WTC11 (cell line): ENCODE measurements around the gene CHRNB1. TPM values are rescaled to one million over a fixed set of nuclear protein-coding genes. Genes with fewer than 3 reads are reported as not detected.
A peak's percentile ranks its signal among the peaks of the same experiment; 100 is the strongest.

Experiments used
- ATAC-seq: fragments of 200-7000 bp; cut with Tn5 transposase; 2 replicates; pipeline ENCODE4 v1.10.0; 2021; ENCODE audit warnings: mild to moderate bottlenecking, moderate library complexity
- CTCF ChIA-PET: fragments of 300-600 bp; sonication (Branson Sonifier 250); formaldehyde crosslinking; loops from one replicate; lab custom pipeline; 2021; ENCODE audit warnings: antibody characterized with exemption; lab: Charles Lee
- POLR2A ChIA-PET: fragments of 350-600 bp; sonication (Branson Sonifier 250); formaldehyde crosslinking; loops from one replicate; lab custom pipeline; 2021; ENCODE audit warnings: antibody characterized with exemption; lab: Charles Lee
- DNase-seq: peaks from one replicate; pipeline ENCODE4 v3.0.0; 2021; ENCODE audit warnings: low spot score
- H3K27ac Mint-ChIP-seq: 2 replicates; pipeline ENCODE4 v1.8.0; 2021; ENCODE audit warnings: mixed read lengths
- H3K27me3 Mint-ChIP-seq: 2 replicates; pipeline ENCODE4 v1.8.0; 2021; ENCODE audit warnings: low read depth, mild to moderate bottlenecking, moderate library complexity, mixed read lengths
- H3K36me3 Mint-ChIP-seq: 2 replicates; pipeline ENCODE4 v1.8.0; 2021; ENCODE audit warnings: mixed read lengths
- H3K4me1 Mint-ChIP-seq: 2 replicates; pipeline ENCODE4 v1.8.0; 2022; ENCODE audit warnings: mixed read lengths
- H3K4me3 Mint-ChIP-seq: 2 replicates; pipeline ENCODE4 v1.8.0; 2021; ENCODE audit warnings: mild to moderate bottlenecking, moderate library complexity, mixed read lengths
- H3K9me3 Mint-ChIP-seq: 2 replicates; pipeline ENCODE4 v1.8.0; 2021; ENCODE audit warnings: mixed read lengths
- CREM ChIP-seq: sonication (generic); formaldehyde crosslinking; IDR thresholded peaks from 2 replicates; pipeline ENCODE4 v1.8.1; 2022; ENCODE audit warnings: mild to moderate bottlenecking, missing genetic modification reagents, moderate library complexity
- EMX1 ChIP-seq: fragments of 250-450 bp; sonication (Bioruptor Pico); IDR thresholded peaks from 2 replicates; pipeline ENCODE4 v1.8.0; 2021; ENCODE audit warnings: mild to moderate bottlenecking
- ESRRA ChIP-seq: sonication (generic); formaldehyde crosslinking; IDR thresholded peaks from 2 replicates; pipeline ENCODE4 v1.8.1; 2022; ENCODE audit warnings: mild to moderate bottlenecking, missing genetic modification reagents, borderline replicate concordance
- FOXK1 ChIP-seq: sonication (generic); formaldehyde crosslinking; IDR thresholded peaks from 2 replicates; pipeline ENCODE4 v1.8.0; 2022; ENCODE audit warnings: mild to moderate bottlenecking, moderate library complexity, missing genetic modification reagents
- FOXP1 ChIP-seq: sonication (generic); formaldehyde crosslinking; IDR thresholded peaks from 2 replicates; pipeline ENCODE4 v1.8.0; 2022; ENCODE audit warnings: missing genetic modification reagents, mild to moderate bottlenecking, moderate library complexity, borderline replicate concordance
- GABPB1 ChIP-seq: sonication (generic); formaldehyde crosslinking; IDR thresholded peaks from 2 replicates; pipeline ENCODE4 v1.8.1; 2023; ENCODE audit warnings: mild to moderate bottlenecking, missing genetic modification reagents
- IRF1 ChIP-seq: sonication (generic); formaldehyde crosslinking; IDR thresholded peaks from 2 replicates; pipeline ENCODE4 v1.8.0; 2023; ENCODE audit warnings: missing genetic modification reagents
- JUN ChIP-seq: sonication (generic); formaldehyde crosslinking; IDR thresholded peaks from 2 replicates; pipeline ENCODE4 v1.8.0; 2023; ENCODE audit warnings: mild to moderate bottlenecking, missing genetic modification reagents
- MAX ChIP-seq: sonication (generic); formaldehyde crosslinking; IDR thresholded peaks from 2 replicates; pipeline ENCODE4 v1.8.0; 2022; ENCODE audit warnings: mild to moderate bottlenecking, missing genetic modification reagents
- MYBL2 ChIP-seq: sonication (generic); formaldehyde crosslinking; IDR thresholded peaks from 2 replicates; pipeline ENCODE4 v1.8.1; 2023; ENCODE audit warnings: mild to moderate bottlenecking, moderate library complexity, missing genetic modification reagents
- NFYB ChIP-seq: sonication (generic); formaldehyde crosslinking; conservative IDR thresholded peaks from 2 replicates; pipeline ENCODE4 v1.8.0; 2022; ENCODE audit warnings: low read depth, missing genetic modification reagents
- NR2C2 ChIP-seq: sonication (generic); formaldehyde crosslinking; IDR thresholded peaks from 2 replicates; pipeline ENCODE4 v1.8.0; 2022; ENCODE audit warnings: mild to moderate bottlenecking, missing genetic modification reagents
- NR3C1 ChIP-seq: sonication (generic); formaldehyde crosslinking; conservative IDR thresholded peaks from 2 replicates; pipeline ENCODE4 v1.8.1; 2023; ENCODE audit warnings: low read depth, mild to moderate bottlenecking, missing genetic modification reagents
- OVOL2 ChIP-seq: fragments of 250-450 bp; sonication (Bioruptor Pico); IDR thresholded peaks from 2 replicates; pipeline ENCODE4 v1.9.0; 2021; ENCODE audit warnings: mild to moderate bottlenecking, borderline replicate concordance
- TCF7 ChIP-seq: sonication (generic); formaldehyde crosslinking; IDR thresholded peaks from 2 replicates; pipeline ENCODE4 v1.8.0; 2022; ENCODE audit warnings: mild to moderate bottlenecking, low read depth, missing genetic modification reagents, moderate library complexity
- USF2 ChIP-seq: sonication (generic); formaldehyde crosslinking; IDR thresholded peaks from 2 replicates; pipeline ENCODE4 v1.8.1; 2023; ENCODE audit warnings: mild to moderate bottlenecking, missing genetic modification reagents, moderate library complexity
- ZNF121 ChIP-seq: sonication (generic); formaldehyde crosslinking; IDR thresholded peaks from 2 replicates; pipeline ENCODE4 v1.8.0; 2023; ENCODE audit warnings: missing genetic modification reagents
- ZNF219 ChIP-seq: sonication (generic); formaldehyde crosslinking; IDR thresholded peaks from 2 replicates; pipeline ENCODE4 v1.8.0; 2023; ENCODE audit warnings: missing genetic modification reagents, mild to moderate bottlenecking, borderline replicate concordance
- ZNF317 ChIP-seq: sonication (generic); formaldehyde crosslinking; IDR thresholded peaks from 2 replicates; pipeline ENCODE4 v1.8.1; 2023; ENCODE audit warnings: low read depth, mild to moderate bottlenecking, moderate library complexity, missing genetic modification reagents, borderline replicate concordance
- ZNF396 ChIP-seq: fragments of 250-450 bp; sonication (Bioruptor Pico); IDR thresholded peaks from 2 replicates; pipeline ENCODE4 v1.8.0; 2021; ENCODE audit warnings: mild to moderate bottlenecking, moderate library complexity, borderline replicate concordance
- ZNF671 ChIP-seq: fragments of 250-450 bp; sonication (Bioruptor Pico); IDR thresholded peaks from 2 replicates; pipeline ENCODE4 v1.8.0; 2021; ENCODE audit warnings: mild to moderate bottlenecking
- total RNA-seq: library from RNA; stranded (reverse); gene quantifications from 3 replicates; pipeline ENCODE4 v1.2.3, GENCODE V29; 2021
- TF ChIP-seq, protein P1 (sequence below): fragments of 250-450 bp; sonication (Bioruptor Pico); IDR thresholded peaks from 2 replicates; pipeline ENCODE4 v1.9.0; 2021; ENCODE audit warnings: mild to moderate bottlenecking, borderline replicate concordance
- TF ChIP-seq, protein P2 (sequence below): sonication (generic); formaldehyde crosslinking; IDR thresholded peaks from 2 replicates; pipeline ENCODE4 v1.8.1; 2023; ENCODE audit warnings: mild to moderate bottlenecking, moderate library complexity, missing genetic modification reagents

The CHRNB1 gene
- total RNA-seq, 1 experiment from 2014 or later: 16.0 TPM

DNA sequence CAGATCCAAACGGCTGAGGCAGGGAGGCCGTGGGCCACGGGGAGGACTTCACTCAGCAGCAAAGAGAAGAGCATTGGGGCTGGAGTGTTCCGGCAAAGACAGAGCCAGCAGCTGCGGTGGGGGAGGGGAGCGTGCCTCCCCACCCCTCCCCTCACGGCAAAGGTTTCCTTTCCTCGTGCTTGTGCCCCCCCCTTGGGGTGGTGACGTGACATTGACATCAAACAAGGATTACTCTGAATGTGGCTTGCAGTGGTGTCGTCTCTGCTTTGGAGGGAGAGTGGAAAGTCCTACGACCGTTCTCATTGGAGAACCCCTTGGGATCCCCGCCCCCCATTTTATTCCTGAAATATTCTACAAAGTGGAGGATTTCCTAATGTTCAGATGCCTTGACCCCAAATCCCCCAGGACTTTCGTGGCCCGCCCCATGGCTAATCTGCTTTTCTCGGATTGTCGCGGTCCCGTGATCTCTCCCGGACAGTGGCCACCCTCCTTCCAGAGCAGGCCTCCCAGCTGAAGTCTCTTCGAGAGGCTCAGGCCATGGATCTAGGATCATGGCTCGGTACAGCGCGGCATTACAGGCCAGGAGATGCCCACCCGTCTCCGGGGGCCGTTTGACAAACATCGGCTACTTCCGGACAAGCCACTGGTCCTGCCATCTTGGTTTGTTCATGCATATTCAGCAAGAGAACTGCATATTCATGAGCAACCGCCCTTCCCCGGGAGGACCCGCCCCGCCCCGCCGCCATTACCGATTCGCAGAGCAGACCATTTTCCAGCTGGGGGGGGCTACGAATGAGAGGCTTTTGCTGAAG, 38.6 kb downstream of the CHRNB1 start:
- H3K4me3 Mint-ChIP-seq: peak overlapping the region; percentile 90
- ChIA-PET CTCF (interaction anchor here (0.7 to 1.3 kb wide), 2 partner anchors 80 to 90 kb away, joined by 3 to 6 read pairs; partner anchors contain the start of genes PLSCR3 and TMEM256), POLR2A (interaction anchor here (0.6 to 2.2 kb wide), 7 partner anchors 37 to 100 kb away, joined by 3 to 15 read pairs (median 5); partner anchors contain the start of gene MPDU1)
- ATAC-seq (peak; percentile 47), DNase-seq (peak; percentile 95)
- H3K36me3 Mint-ChIP-seq: peaks cover 3% of the 10 kb centered on the region; the same call in 1 of the 2 replicates
- peaks cover 59% of the 10 kb centered on the region for H3K4me1 Mint-ChIP-seq
- no peaks in the 10 kb centered on the region for H3K9me3 Mint-ChIP-seq
- H3K27ac Mint-ChIP-seq: peak overlapping the region; percentile 99
- no peak for TF ChIP-seq TCF7
- no peak for TF ChIP-seq EMX1
- TF ChIP-seq NFYB: no peak
- TF ChIP-seq NR2C2 (CRISPR knock-in tag): no peak
- TF ChIP-seq NR3C1 (CRISPR knock-in tag): no peak
- peak; percentile 5; the same call in 1 of the 2 replicates for TF ChIP-seq USF2 (CRISPR knock-in tag)
- no peak for TF ChIP-seq ZNF396
- TF ChIP-seq ZNF317 (CRISPR knock-in tag): no peak
- peak; percentile 95 for TF ChIP-seq ZNF121 (CRISPR knock-in tag)
- no peak for TF ChIP-seq MYBL2 (CRISPR knock-in tag)
- no peak for TF ChIP-seq ZNF219 (CRISPR knock-in tag)
- TF ChIP-seq MAX (CRISPR knock-in tag): peak; percentile 66; the same call in 1 of the 2 replicates
- TF ChIP-seq, all 79 proteins: peak for 3
- H3K27me3 Mint-ChIP-seq: no peaks in the 10 kb centered on the region

- CTCF ChIA-PET: interaction anchor here (0.7 to 2.4 kb wide), 4 partner anchors 18 to 90 kb away, joined by 3 to 10 read pairs (median 6); partner anchors contain the start of genes PLSCR3 and TMEM256
- H3K4me3 Mint-ChIP-seq: peak within 1 kb of the TSS; percentile 90
- H3K36me3 Mint-ChIP-seq: peaks cover 6% of the 10 kb centered on the region
- peak within 1 kb of the TSS; percentile 99 for H3K27ac Mint-ChIP-seq
- peak; percentile 65 for ATAC-seq
- H3K27me3 Mint-ChIP-seq: no peaks in the 10 kb centered on the region
- POLR2A ChIA-PET: interaction anchor here (0.6 to 2.2 kb wide), 8 partner anchors 38 to 173 kb away, joined by 3 to 15 read pairs (median 4); partner anchors contain the start of gene MPDU1
- peak; percentile 96 for DNase-seq
- peaks cover 60% of the 10 kb centered on the region for H3K4me1 Mint-ChIP-seq
- H3K9me3 Mint-ChIP-seq: no peaks in the 10 kb centered on the region
- TF ChIP-seq, protein P1, sequence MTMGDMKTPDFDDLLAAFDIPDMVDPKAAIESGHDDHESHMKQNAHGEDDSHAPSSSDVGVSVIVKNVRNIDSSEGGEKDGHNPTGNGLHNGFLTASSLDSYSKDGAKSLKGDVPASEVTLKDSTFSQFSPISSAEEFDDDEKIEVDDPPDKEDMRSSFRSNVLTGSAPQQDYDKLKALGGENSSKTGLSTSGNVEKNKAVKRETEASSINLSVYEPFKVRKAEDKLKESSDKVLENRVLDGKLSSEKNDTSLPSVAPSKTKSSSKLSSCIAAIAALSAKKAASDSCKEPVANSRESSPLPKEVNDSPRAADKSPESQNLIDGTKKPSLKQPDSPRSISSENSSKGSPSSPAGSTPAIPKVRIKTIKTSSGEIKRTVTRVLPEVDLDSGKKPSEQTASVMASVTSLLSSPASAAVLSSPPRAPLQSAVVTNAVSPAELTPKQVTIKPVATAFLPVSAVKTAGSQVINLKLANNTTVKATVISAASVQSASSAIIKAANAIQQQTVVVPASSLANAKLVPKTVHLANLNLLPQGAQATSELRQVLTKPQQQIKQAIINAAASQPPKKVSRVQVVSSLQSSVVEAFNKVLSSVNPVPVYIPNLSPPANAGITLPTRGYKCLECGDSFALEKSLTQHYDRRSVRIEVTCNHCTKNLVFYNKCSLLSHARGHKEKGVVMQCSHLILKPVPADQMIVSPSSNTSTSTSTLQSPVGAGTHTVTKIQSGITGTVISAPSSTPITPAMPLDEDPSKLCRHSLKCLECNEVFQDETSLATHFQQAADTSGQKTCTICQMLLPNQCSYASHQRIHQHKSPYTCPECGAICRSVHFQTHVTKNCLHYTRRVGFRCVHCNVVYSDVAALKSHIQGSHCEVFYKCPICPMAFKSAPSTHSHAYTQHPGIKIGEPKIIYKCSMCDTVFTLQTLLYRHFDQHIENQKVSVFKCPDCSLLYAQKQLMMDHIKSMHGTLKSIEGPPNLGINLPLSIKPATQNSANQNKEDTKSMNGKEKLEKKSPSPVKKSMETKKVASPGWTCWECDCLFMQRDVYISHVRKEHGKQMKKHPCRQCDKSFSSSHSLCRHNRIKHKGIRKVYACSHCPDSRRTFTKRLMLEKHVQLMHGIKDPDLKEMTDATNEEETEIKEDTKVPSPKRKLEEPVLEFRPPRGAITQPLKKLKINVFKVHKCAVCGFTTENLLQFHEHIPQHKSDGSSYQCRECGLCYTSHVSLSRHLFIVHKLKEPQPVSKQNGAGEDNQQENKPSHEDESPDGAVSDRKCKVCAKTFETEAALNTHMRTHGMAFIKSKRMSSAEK (CRISPR knock-in tag): 0 out of 2 replicates have a peak, but pooled peaks have one; percentile 69
- TF ChIP-seq CREM (0 out of 2 replicates have a peak, but pooled peaks have one; percentile 40), ZNF396 (no peak), IRF1 (no peak), OVOL2 (CRISPR knock-in tag) (peak; percentile 97), ZNF317 (CRISPR knock-in tag) (0 out of 2 replicates have a peak, but pooled peaks have one; percentile 33), NR2C2 (CRISPR knock-in tag) (no peak; the same call in 1 of the 2 replicates), GABPB1 (CRISPR knock-in tag) (peak; percentile 51; the same call in 1 of the 2 replicates), JUN (CRISPR knock-in tag) (peak; percentile 44; the same call in 1 of the 2 replicates), ZNF671 (CRISPR knock-in tag) (0 out of 2 replicates have a peak, but pooled peaks have one; percentile 70), FOXK1 (CRISPR knock-in tag) (peak; percentile 14; the same call in 1 of the 2 replicates), ESRRA (CRISPR knock-in tag) (peak; percentile 64; the same call in 1 of the 2 replicates), FOXP1 (CRISPR knock-in tag) (peak; percentile 63; the same call in 1 of the 2 replicates)
- TF ChIP-seq, protein P2, sequence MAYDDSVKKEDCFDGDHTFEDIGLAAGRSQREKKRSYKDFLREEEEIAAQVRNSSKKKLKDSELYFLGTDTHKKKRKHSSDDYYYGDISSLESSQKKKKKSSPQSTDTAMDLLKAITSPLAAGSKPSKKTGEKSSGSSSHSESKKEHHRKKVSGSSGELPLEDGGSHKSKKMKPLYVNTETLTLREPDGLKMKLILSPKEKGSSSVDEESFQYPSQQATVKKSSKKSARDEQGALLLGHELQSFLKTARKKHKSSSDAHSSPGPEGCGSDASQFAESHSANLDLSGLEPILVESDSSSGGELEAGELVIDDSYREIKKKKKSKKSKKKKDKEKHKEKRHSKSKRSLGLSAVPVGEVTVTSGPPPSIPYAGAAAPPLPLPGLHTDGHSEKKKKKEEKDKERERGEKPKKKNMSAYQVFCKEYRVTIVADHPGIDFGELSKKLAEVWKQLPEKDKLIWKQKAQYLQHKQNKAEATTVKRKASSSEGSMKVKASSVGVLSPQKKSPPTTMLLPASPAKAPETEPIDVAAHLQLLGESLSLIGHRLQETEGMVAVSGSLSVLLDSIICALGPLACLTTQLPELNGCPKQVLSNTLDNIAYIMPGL: peak; percentile 72; the same call in 1 of the 2 replicates
Measured at GRCh38 chr17:7484067-7484918, 39.4 kb downstream of the CHRNB1 start, which contains the start of gene POLR2A. TSS of gene POLR2A (plus strand) at chr17:7484366.
